PFSK-1 (cell line): ENCODE data around the gene ZNF584.
A peak's percentile ranks its signal among the peaks of the same experiment; 100 is the strongest.

ENCODE experiments used
- FOXP2 ChIP-seq: optimal IDR thresholded peaks from 2 replicates; pipeline ENCODE3; 2011; ENCODE audit warnings: borderline replicate concordance, control low read depth, inconsistent platforms; ENCODE audit not compliant: insufficient read depth; ENCODE audit errors: extremely low read length, extremely low read depth
- POLR2AphosphoS5 ChIP-seq: IDR thresholded peaks from 2 replicates; pipeline ENCODE4 v1.6.1; 2012; ENCODE audit warnings: low read depth, mild to moderate bottlenecking, control low read depth, low read length, moderate library complexity
- SIN3A ChIP-seq: IDR thresholded peaks from 2 replicates; pipeline ENCODE4 v1.6.1; 2012; ENCODE audit warnings: mild to moderate bottlenecking, low read length, moderate library complexity, borderline replicate concordance; ENCODE audit not compliant: insufficient read depth
- TAF1 ChIP-seq: IDR thresholded peaks from 2 replicates; pipeline ENCODE4 v1.6.1; 2012; ENCODE audit warnings: low read length, control low read depth, borderline replicate concordance; ENCODE audit not compliant: insufficient read depth
- TF ChIP-seq, protein P1 (sequence below), 2 experiments: IDR thresholded peaks; 2 replicates each; pipeline versions ENCODE4 v1.6.1 to v1.8.0; 2011 to 2012; ENCODE audit warnings: low read depth in 2 of 2, low read length in 2 of 2, control low read depth in 1 of 2, inconsistent platforms in 1 of 2, mild to moderate bottlenecking in 1 of 2, moderate library complexity in 1 of 2; ENCODE audit not compliant: insufficient read depth in 1 of 2

Gene ZNF584

GRCh38 chr19:58385313-58385890, 23.0 kb upstream of the ZNF584 start:
- no peak for TF ChIP-seq TAF1
- TF ChIP-seq SIN3A: no peak
- no peak for TF ChIP-seq FOXP2
- TF ChIP-seq POLR2AphosphoS5: no peak
- TF ChIP-seq, protein P1, sequence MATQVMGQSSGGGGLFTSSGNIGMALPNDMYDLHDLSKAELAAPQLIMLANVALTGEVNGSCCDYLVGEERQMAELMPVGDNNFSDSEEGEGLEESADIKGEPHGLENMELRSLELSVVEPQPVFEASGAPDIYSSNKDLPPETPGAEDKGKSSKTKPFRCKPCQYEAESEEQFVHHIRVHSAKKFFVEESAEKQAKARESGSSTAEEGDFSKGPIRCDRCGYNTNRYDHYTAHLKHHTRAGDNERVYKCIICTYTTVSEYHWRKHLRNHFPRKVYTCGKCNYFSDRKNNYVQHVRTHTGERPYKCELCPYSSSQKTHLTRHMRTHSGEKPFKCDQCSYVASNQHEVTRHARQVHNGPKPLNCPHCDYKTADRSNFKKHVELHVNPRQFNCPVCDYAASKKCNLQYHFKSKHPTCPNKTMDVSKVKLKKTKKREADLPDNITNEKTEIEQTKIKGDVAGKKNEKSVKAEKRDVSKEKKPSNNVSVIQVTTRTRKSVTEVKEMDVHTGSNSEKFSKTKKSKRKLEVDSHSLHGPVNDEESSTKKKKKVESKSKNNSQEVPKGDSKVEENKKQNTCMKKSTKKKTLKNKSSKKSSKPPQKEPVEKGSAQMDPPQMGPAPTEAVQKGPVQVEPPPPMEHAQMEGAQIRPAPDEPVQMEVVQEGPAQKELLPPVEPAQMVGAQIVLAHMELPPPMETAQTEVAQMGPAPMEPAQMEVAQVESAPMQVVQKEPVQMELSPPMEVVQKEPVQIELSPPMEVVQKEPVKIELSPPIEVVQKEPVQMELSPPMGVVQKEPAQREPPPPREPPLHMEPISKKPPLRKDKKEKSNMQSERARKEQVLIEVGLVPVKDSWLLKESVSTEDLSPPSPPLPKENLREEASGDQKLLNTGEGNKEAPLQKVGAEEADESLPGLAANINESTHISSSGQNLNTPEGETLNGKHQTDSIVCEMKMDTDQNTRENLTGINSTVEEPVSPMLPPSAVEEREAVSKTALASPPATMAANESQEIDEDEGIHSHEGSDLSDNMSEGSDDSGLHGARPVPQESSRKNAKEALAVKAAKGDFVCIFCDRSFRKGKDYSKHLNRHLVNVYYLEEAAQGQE (IDR thresholded peaks at IDR 0.05; ENCODE audit: insufficient read depth in 1 of 2, low read depth in 2 of 2, low read length in 2 of 2): no peak

GRCh38 chr19:58385891-58386575, 22.4 kb upstream of the ZNF584 start:
- TF ChIP-seq FOXP2 (no peak), POLR2AphosphoS5 (no peak), TAF1 (no peak), SIN3A (no peak)
- TF ChIP-seq, protein P1 (IDR thresholded peaks at IDR 0.05; ENCODE audit: insufficient read depth in 1 of 2, low read depth in 2 of 2, low read length in 2 of 2): no peak

DNA sequence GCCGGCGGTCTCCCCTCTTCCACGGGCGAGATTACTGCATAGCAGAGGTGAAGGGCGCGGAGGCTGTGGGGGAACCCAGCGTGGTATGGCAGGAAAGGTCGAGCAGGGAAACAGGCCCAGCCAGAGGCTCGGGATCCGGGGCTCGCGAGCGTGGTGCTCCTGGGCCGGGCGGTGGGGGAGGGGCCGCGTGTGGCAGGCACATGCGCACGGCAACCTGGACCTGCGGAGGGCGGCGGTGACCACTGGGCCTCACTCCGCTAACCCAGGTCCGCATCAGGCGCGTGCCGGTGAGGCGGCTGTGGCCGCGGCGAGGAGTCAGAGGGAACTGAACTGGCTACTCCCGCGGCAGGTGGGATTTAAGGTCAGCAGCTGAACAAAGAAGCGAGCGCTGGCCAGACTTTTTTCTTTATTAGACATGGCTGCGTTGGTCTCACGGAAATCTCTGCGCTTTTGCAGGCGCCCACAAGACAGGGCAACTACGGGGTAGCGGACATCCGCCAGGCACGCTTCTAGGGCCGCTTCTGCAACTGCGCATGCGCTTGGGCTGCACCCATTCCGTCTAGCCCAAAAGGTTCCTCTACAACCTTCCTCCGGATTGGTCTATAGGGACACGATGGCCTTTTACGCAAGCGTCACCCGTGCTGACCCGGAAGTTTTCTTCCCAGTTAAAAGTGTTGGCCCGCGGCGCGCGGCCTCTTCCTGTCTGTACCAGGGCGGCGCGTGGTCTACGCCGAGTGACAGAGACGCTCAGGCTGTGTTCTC, 21.7 kb upstream of the ZNF584 start, which contains the start of gene RPS5:
Gene RPS5, plus strand, starts transcription at position 694 of the 762 bp plus-strand sequence. CDS start 869 bp downstream, outside the sequence.
- TF ChIP-seq, protein P1 (IDR thresholded peaks at IDR 0.05; ENCODE audit: insufficient read depth in 1 of 2, low read depth in 2 of 2, low read length in 2 of 2): no peak; a peak in 1 of 4 replicates
- TF ChIP-seq SIN3A: peak; percentile 93; the same call in 1 of the 2 replicates
- peak; percentile 95 for TF ChIP-seq POLR2AphosphoS5
- TF ChIP-seq FOXP2: peak; percentile 32
- TF ChIP-seq TAF1: peak; percentile 90

DNA sequence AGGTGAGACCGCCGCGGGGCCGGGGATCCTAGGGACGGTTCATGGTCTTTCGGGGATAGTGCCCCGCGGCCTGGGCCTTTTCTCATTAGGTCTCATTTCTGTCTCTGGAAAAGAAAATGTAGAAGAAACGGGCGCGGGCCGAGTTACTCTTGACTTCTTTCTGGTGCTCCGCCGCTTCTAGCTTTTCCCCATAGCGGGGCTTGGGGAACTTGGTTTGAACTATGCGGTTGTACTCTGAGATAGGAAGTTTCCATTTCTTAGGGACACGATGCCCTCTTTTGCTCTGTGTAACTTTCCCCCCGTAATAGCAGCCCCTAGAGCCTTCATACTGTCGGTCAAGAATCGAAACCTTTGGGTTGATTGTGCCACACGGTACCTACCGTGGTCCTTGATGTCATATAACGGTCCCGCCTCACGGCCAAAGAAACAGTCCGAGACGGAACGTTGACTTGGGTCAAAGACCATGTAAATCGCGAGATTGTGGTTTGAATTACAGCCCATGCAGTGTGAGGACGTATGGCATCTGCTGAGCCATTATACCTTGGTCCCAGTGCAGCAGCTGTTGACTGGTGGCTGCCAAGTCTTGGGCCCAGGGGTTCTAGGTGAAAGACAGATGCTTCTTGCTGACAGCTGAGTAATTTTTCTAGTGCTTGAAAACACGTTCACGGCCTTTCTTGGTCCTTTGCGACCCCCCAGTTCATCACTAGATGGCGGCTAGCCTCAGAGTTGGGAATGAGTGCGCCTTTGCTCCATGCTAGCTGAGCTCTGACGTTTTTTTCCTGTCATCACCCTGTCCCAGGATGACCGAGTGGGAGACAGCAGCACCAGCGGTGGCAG, 20.9 kb upstream of the ZNF584 start:
- TF ChIP-seq POLR2AphosphoS5 (no peak), SIN3A (no peak), FOXP2 (no peak), TAF1 (no peak)
- TF ChIP-seq, protein P1 (IDR thresholded peaks at IDR 0.05; ENCODE audit: insufficient read depth in 1 of 2, low read depth in 2 of 2, low read length in 2 of 2): no peak
